K562 (cell line): ENCODE results near the gene RBM28. TPM values are rescaled to one million over a fixed set of nuclear protein-coding genes. Genes with fewer than 3 reads are reported as not detected.

Experiments used
- ATAC-seq: fragments of 200-7000 bp; cut with Tn5 transposase; 3 replicates; pipeline ENCODE4 v1.9.1; 2020; ENCODE audit warnings: moderate library complexity
- BruUV-seq: library from RNA; stranded (reverse); fragments of 400-500 nt; replicated peaks from 2 replicates; lab custom pipeline; 2021; lab: Mats Ljungman, UMichigan
- CTCF ChIA-PET: fragments of 300-600 bp; formaldehyde crosslinking; extraction: SDS; loops from one replicate; lab custom pipeline; 2021; ENCODE audit warnings: low intra/inter-chr PET ratio; lab: Yijun Ruan, JAX
- POLR2A ChIA-PET: fragments of 300-600, 350-650 bp; sonication (Branson Sonifier 250); formaldehyde crosslinking; extraction: SDS; loops from one replicate; lab custom pipeline; 2021; ENCODE audit warnings: antibody characterized with exemption, inconsistent platforms; lab: Yijun Ruan, JAX
- DNase-seq, 4 experiments: peaks; one replicate each; pipeline versions ENCODE4 v3.0.0 to v3.0.0-alpha.2; 2011 to 2018; ENCODE audit warnings: low spot score in 3 of 4, mixed read lengths in 3 of 4; ENCODE audit errors: extremely low read depth in 1 of 4
- FAIRE-seq: peaks from 2 replicates; lab custom pipeline; 2011; peaks lifted over from hg19 to GRCh38; lab: Jason Lieb, UNC
- H2AFZ ChIP-seq: 2 replicates; pipeline ENCODE4 v1.6.0; 2011; ENCODE audit warnings: low read depth, low read length, control low read depth, inconsistent platforms
- H3K27ac ChIP-seq: fragments of 200-600 bp; 3 replicates; pipeline ENCODE4 v1.8.0; 2011; ENCODE audit warnings: low read depth, mild to moderate bottlenecking, control low read depth, inconsistent platforms, low read length, moderate library complexity, mixed read lengths; ENCODE audit errors: extremely low read depth
- H3K27me3 ChIP-seq, 2 experiments: fragments of 300-600 bp in 1 of 2; 2 replicates in 1 of 2; 3 replicates in 1 of 2; pipeline versions ENCODE4 v1.6.0 to v1.8.0; 2011; ENCODE audit warnings: inconsistent platforms in 2 of 2, low read length in 2 of 2, mild to moderate bottlenecking in 1 of 2, mixed read lengths in 1 of 2, moderate library complexity in 1 of 2; ENCODE audit not compliant: control insufficient read depth in 2 of 2, insufficient read depth in 2 of 2
- H3K36me3 ChIP-seq: fragments of 300-600 bp; 3 replicates; pipeline ENCODE4 v1.8.0; 2011; ENCODE audit warnings: mild to moderate bottlenecking, low read length, inconsistent platforms; ENCODE audit not compliant: control insufficient read depth, insufficient read depth
- H3K4me1 ChIP-seq, 2 experiments: fragments of 200-600 bp in 1 of 2; replicated peaks in 1 of 2; 2 replicates in 1 of 2; 3 replicates in 1 of 2; pipeline versions ENCODE4 v1.5.1 to v1.8.0; 2011; ENCODE audit warnings: inconsistent platforms in 2 of 2, low read length in 2 of 2, mild to moderate bottlenecking in 1 of 2, mixed read lengths in 1 of 2, moderate library complexity in 1 of 2; ENCODE audit not compliant: control insufficient read depth in 2 of 2, insufficient read depth in 2 of 2
- H3K4me2 ChIP-seq: 2 replicates; pipeline ENCODE4 v1.6.1; 2011; ENCODE audit warnings: low read length, control low read depth, inconsistent platforms, mixed read lengths; ENCODE audit not compliant: insufficient read depth
- H3K4me3 ChIP-seq: fragments of 200-600 bp; sonication (generic), shearing (Covaris generic); 2 replicates; pipeline ENCODE4 v1.5.1; 2016; ENCODE audit warnings: control low read depth, inconsistent platforms
- H3K79me2 ChIP-seq: fragments of 200-600 bp; 3 replicates; pipeline ENCODE4 v1.8.0; 2011; ENCODE audit warnings: low read length, inconsistent platforms; ENCODE audit not compliant: control insufficient read depth, insufficient read depth
- H3K9ac ChIP-seq, 2 experiments: 2 replicates each; pipeline versions ENCODE4 v1.6.0 to v1.6.1; 2011; ENCODE audit warnings: low read depth in 2 of 2, low read length in 2 of 2, control low read depth in 1 of 2, inconsistent platforms in 1 of 2, mild to moderate bottlenecking in 1 of 2, mixed read lengths in 1 of 2; ENCODE audit not compliant: insufficient read depth in 1 of 2
- H3K9me1 ChIP-seq: one replicate; pipeline ENCODE4 v1.6.0; 2011; ENCODE audit warnings: inconsistent platforms, mild to moderate bottlenecking, low read length, moderate library complexity; ENCODE audit not compliant: control insufficient read depth, insufficient read depth
- H3K9me3 ChIP-seq: replicated peaks from 2 replicates; pipeline ENCODE4 v1.5.1; 2011; ENCODE audit warnings: low read depth, low read length, inconsistent platforms; ENCODE audit not compliant: control insufficient read depth, insufficient read depth
- H4K20me1 ChIP-seq: replicated peaks from 2 replicates; pipeline ENCODE4 v1.6.1; 2011; ENCODE audit warnings: low read length, inconsistent platforms, mixed read lengths; ENCODE audit not compliant: control insufficient read depth, insufficient read depth
- ELF4 ChIP-seq: fragments of 450-650 bp; formaldehyde crosslinking; IDR thresholded peaks from 2 replicates; pipeline ENCODE4 v1.4.0; 2022; ENCODE audit warnings: missing genetic modification characterization
- FIP1L1 ChIP-seq: fragments of 200-400 bp; formaldehyde crosslinking; IDR thresholded peaks from 2 replicates; pipeline ENCODE4 v1.6.1; 2018; ENCODE audit warnings: mild to moderate bottlenecking, low read depth, low read length; ENCODE audit not compliant: poor library complexity, severe bottlenecking
- HIVEP1 ChIP-seq: fragments of 250-450 bp; sonication (Bioruptor Pico); IDR thresholded peaks from 2 replicates; pipeline ENCODE4 v1.4.0; 2020; ENCODE audit warnings: mild to moderate bottlenecking
- HNRNPL ChIP-seq: fragments of 200-400 bp; formaldehyde crosslinking; IDR thresholded peaks from 2 replicates; pipeline ENCODE4 v1.6.1; 2017; ENCODE audit warnings: low read depth, mild to moderate bottlenecking, low read length
- NBN ChIP-seq: fragments of 450-650 bp; IDR thresholded peaks from 2 replicates; pipeline ENCODE4 v1.6.1; 2016; ENCODE audit warnings: low read depth, mild to moderate bottlenecking
- PPARD ChIP-seq: fragments of 250-450 bp; sonication (Bioruptor Pico); IDR thresholded peaks from 2 replicates; pipeline ENCODE4 v1.8.0; 2022; ENCODE audit warnings: inconsistent platforms, mild to moderate bottlenecking, moderate library complexity
- SP2 ChIP-seq: IDR thresholded peaks from 2 replicates; pipeline ENCODE4 v1.6.1; 2011; ENCODE audit warnings: mild to moderate bottlenecking, low read depth, low read length, moderate library complexity; ENCODE audit not compliant: poor library complexity, severe bottlenecking; ENCODE audit errors: extremely low read depth
- STAG1 ChIP-seq: sonication (generic); formaldehyde crosslinking; IDR thresholded peaks from 2 replicates; pipeline ENCODE4 v1.5.0; 2020; ENCODE audit warnings: missing genetic modification reagents, borderline replicate concordance
- ZNF274 ChIP-seq: IDR thresholded peaks from 2 replicates; pipeline ENCODE4 v1.6.1; 2011; ENCODE audit warnings: low read depth, mild to moderate bottlenecking, low read length, moderate library complexity, borderline replicate concordance
- WGBS: fragments of 100-300 bp; shearing (Covaris generic); methylation state at CpG from one replicate; pipeline ENCODE4 v1.1.6; 2016; ENCODE audit warnings: low coverage, mixed read lengths; ENCODE audit not compliant: insufficient coverage; ENCODE audit errors: missing lambda C conversion rate; 5-methylcytosine and 5-hydroxymethylcytosine counted together
- in situ Hi-C: fragments of 300-500 bp; cut with MboI; formaldehyde crosslinking; loops from 4 replicates; pipeline ENCODE4 v1.15.0; 2018; ENCODE audit warnings: inconsistent platforms, mixed read lengths
- intact Hi-C: fragments of 100-400 bp; cut with micrococcal nuclease; formaldehyde crosslinking; loops from 2 replicates; pipeline ENCODE4 v1.14.2; 2022
- polyA plus RNA-seq, 8 experiments: library from polyadenylated mRNA; depleted of rRNA in 4 of 8; stranded (reverse) in 5 of 8; unstranded in 3 of 8; fragments of >200 nt; fragmentation: Nextera tagmentation in 2 of 8; fragmentation: Illumina TruSeq in 1 of 8; extraction: Ambion mirVana in 2 of 8; extraction: Trizol in 1 of 8; gene quantifications; 2 replicates each; pipeline versions ENCODE4 v1.2.1 to v1.2.3, GENCODE V29; 2011 to 2014; ENCODE audit warnings: inconsistent platforms in 1 of 8, missing spikeins in 1 of 8
- total RNA-seq, 7 experiments: library from RNA; depleted of rRNA in 6 of 7; stranded (reverse); fragments of >200 nt in 6 of 7; fragmentation: Illumina TruSeq in 2 of 7; extraction: Trizol in 2 of 7; gene quantifications; 2 replicates each; pipeline versions ENCODE4 v1.2.1 to v1.2.3, GENCODE V29; 2011 to 2021; ENCODE audit warnings: low replicate concordance in 1 of 7
- TF ChIP-seq, protein P1 (sequence below): conservative IDR thresholded peaks from 2 replicates; pipeline ENCODE4 v1.6.1; 2011; ENCODE audit warnings: low read depth, mild to moderate bottlenecking, low read length; ENCODE audit not compliant: control insufficient read depth

RBM28 gene
- total and polyA plus RNA-seq, 9 of the 15 experiments (the other 6 are each of a cell fraction or from before 2014, with no cell fraction given): 65.8 to 213 (median 138) TPM

DNA sequence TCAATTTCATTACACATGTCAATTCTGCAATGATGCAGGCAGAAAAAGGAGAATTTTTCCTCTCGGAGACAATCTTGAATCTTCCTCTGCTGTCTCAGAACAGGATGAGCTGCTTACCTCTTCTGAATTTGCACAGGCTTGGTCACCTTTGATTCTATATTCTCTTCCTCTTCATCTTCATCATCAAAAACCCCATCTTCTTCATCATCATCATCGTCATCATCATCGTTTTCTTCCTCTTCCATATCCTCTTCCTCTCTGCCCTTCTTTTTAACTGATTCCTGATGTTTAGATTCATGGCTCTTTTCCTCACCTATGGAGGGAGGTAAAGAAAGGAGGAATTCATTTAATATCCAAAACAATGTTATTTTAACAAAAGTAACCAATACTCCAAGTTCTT lies 8.0 kb downstream of the RBM28 start:
- FAIRE-seq (no peak), ATAC-seq (no peak), DNase-seq (no peak)
- BruUV-seq: no TSS peak
- Histone ChIP-seq H2AFZ (no peak overlapping the region), H3K4me3 (no peak overlapping the region), H3K79me2 (peaks cover 12% of the 10 kb centered on the region), H3K4me2 (no peak overlapping the region), H3K27me3 (no peaks in the 10 kb centered on the region), H3K9me3 (no peaks in the 10 kb centered on the region), H3K9ac (no peak overlapping the region), H3K36me3 (peaks cover 96% of the 10 kb centered on the region), H3K4me1 (no peaks in the 10 kb centered on the region), H3K27ac (no peak overlapping the region), H4K20me1 (no peaks in the 10 kb centered on the region), H3K9me1 (no peaks in the 10 kb centered on the region)
- intact Hi-C loops (no loop called here), in situ Hi-C loops (no loop called here)
- WGBS: 98% methylated on average over 3 of the region's 3 CpGs
- POLR2A ChIA-PET: interaction anchor here (0.6 to 0.9 kb wide), 2 partner anchors 14 to 810 kb away, joined by 3 read pairs; no protein-coding TSS in a partner anchor
- CTCF ChIA-PET: interaction anchor here (0.5 kb wide), 1 partner anchor 581 kb away, joined by 5 read pairs; no protein-coding TSS in a partner anchor
- TF ChIP-seq ZNF274: no peak
- TF ChIP-seq, protein P1, sequence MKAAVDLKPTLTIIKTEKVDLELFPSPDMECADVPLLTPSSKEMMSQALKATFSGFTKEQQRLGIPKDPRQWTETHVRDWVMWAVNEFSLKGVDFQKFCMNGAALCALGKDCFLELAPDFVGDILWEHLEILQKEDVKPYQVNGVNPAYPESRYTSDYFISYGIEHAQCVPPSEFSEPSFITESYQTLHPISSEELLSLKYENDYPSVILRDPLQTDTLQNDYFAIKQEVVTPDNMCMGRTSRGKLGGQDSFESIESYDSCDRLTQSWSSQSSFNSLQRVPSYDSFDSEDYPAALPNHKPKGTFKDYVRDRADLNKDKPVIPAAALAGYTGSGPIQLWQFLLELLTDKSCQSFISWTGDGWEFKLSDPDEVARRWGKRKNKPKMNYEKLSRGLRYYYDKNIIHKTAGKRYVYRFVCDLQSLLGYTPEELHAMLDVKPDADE: no peak
- TF ChIP-seq ELF4 (CRISPR knock-in tag): no peak
- no peak for TF ChIP-seq SP2
- no peak for TF ChIP-seq NBN
- no peak for TF ChIP-seq STAG1
- TF ChIP-seq HIVEP1 (CRISPR knock-in tag): no peak
- no peak for TF ChIP-seq HNRNPL
- TF ChIP-seq PPARD (CRISPR knock-in tag): no peak
- no peak for TF ChIP-seq FIP1L1
